ENCODE results near the gene APBA2. TPM values are rescaled to one million over a fixed set of nuclear protein-coding genes. Genes with fewer than 3 reads are reported as not detected.
"Not testable (repeated sequence)": the region's sequence is repeated elsewhere in the genome, so short reads cannot be mapped to it uniquely, and the experiment has no call there.

The APBA2 gene
- total RNA-seq, 1 donor from 2014 or later, result 35.8 TPM

DNA sequence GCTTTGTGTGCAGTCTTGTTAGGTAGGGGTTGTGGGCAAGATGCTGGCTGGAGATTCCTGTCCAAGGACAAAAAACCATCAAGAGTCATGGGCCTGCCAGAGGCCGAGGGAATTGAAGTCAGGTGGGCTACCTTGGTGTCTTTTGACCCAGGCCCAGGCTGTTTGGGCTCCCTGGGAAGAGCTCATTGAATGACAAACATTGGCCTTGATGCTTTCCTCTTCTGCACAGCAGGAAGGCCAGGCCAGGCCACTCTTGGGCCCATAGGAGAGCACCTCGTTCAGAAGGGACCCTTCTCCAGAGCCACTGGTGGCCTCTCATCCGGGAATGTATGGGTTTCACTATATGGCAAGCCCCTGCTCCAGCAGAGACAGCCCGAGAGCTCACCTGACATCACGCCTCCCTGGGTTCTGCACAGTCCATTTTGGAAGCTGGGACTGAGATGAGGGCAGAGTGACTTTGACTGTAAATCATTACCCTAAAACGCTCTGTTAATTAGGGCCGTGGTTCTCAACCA lies 214.8 kb downstream of the APBA2 start:
- H3K4me3 Mint-ChIP-seq, result no peak overlapping the region
- H3K27ac Mint-ChIP-seq, result no peak overlapping the region
- peaks cover 35% of the 10 kb centered on the region for H3K36me3 Mint-ChIP-seq
- H3K4me2 ChIP-seq, result no peak overlapping the region
- no peak overlapping the region for H3K9ac ChIP-seq
- DNase-seq (ENCODE audit: low spot score), result no peak
- H3K4me1 ChIP-seq, result peaks cover 16% of the 10 kb centered on the region
- peaks cover 30% of the 10 kb centered on the region for H3K4me1 Mint-ChIP-seq
- H3K9me3 ChIP-seq (ENCODE audit: low read depth), result no peaks in the 10 kb centered on the region
- H4K20me1 ChIP-seq (ENCODE audit: low read depth), result peaks cover 18% of the 10 kb centered on the region
- H3K79me2 ChIP-seq (ENCODE audit: low read depth), result no peaks in the 10 kb centered on the region
- TF ChIP-seq EZH2phosphoT487 (IDR thresholded peaks at IDR 0.05) (no peak), EZH2 (IDR thresholded peaks at IDR 0.05) (no peak)
- TF ChIP-seq, protein P1, sequence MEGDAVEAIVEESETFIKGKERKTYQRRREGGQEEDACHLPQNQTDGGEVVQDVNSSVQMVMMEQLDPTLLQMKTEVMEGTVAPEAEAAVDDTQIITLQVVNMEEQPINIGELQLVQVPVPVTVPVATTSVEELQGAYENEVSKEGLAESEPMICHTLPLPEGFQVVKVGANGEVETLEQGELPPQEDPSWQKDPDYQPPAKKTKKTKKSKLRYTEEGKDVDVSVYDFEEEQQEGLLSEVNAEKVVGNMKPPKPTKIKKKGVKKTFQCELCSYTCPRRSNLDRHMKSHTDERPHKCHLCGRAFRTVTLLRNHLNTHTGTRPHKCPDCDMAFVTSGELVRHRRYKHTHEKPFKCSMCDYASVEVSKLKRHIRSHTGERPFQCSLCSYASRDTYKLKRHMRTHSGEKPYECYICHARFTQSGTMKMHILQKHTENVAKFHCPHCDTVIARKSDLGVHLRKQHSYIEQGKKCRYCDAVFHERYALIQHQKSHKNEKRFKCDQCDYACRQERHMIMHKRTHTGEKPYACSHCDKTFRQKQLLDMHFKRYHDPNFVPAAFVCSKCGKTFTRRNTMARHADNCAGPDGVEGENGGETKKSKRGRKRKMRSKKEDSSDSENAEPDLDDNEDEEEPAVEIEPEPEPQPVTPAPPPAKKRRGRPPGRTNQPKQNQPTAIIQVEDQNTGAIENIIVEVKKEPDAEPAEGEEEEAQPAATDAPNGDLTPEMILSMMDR (IDR thresholded peaks at IDR 0.05), result no peak
- peaks cover 25% of the 10 kb centered on the region for H3F3A ChIP-seq (ENCODE audit: low read depth)
- peaks cover 8% of the 10 kb centered on the region for H3K27me3 Mint-ChIP-seq (ENCODE audit: insufficient read depth, low read depth)
- no peaks in the 10 kb centered on the region for H3K27me3 ChIP-seq
- H3K9me3 Mint-ChIP-seq, result no peaks in the 10 kb centered on the region
- no peaks in the 10 kb centered on the region for H3K36me3 ChIP-seq
- no peak overlapping the region for H3K4me3 ChIP-seq
- no peak overlapping the region for H3K27ac ChIP-seq
- H2AFZ ChIP-seq (replicated peaks), result no peak overlapping the region

DNA sequence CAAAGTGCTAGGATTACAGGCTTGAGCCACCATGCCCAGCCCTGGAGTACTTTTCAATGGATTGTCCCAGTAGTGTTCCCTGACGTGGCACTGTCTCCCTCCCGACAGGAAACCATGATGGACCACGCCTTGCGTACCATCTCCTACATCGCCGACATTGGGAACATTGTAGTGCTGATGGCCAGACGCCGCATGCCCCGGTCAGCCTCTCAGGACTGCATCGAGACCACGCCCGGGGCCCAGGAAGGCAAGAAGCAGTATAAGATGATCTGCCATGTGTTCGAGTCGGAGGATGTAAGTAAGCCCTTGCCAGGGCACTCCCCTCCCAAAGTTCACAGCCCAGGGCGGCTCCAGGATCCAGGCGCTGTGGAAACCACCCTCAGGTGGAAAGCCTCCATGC lies 215.7 kb downstream of the APBA2 start:
- DNase-seq (ENCODE audit: low spot score), result no peak
- no peak overlapping the region for H3K27ac ChIP-seq
- no peaks in the 10 kb centered on the region for H3K9me3 Mint-ChIP-seq
- H3K4me3 ChIP-seq, result no peak overlapping the region
- H3K9ac ChIP-seq, result no peak overlapping the region
- H3K36me3 Mint-ChIP-seq, result peaks cover 40% of the 10 kb centered on the region
- H2AFZ ChIP-seq (replicated peaks), result no peak overlapping the region
- H4K20me1 ChIP-seq (ENCODE audit: low read depth), result peaks cover 18% of the 10 kb centered on the region
- no peaks in the 10 kb centered on the region for H3K27me3 ChIP-seq
- H3K9me3 ChIP-seq (ENCODE audit: low read depth), result no peaks in the 10 kb centered on the region
- no peak overlapping the region for H3K27ac Mint-ChIP-seq
- no peak overlapping the region for H3K4me2 ChIP-seq
- peaks cover 6% of the 10 kb centered on the region for H3K27me3 Mint-ChIP-seq (ENCODE audit: insufficient read depth, low read depth)
- H3K36me3 ChIP-seq, result no peaks in the 10 kb centered on the region
- peaks cover 32% of the 10 kb centered on the region for H3K4me1 Mint-ChIP-seq
- TF ChIP-seq, protein P1 (IDR thresholded peaks at IDR 0.05), result no peak
- no peak for TF ChIP-seq EZH2 (IDR thresholded peaks at IDR 0.05)
- TF ChIP-seq EZH2phosphoT487 (IDR thresholded peaks at IDR 0.05), result no peak
- H3K4me1 ChIP-seq, result peaks cover 16% of the 10 kb centered on the region
- no peaks in the 10 kb centered on the region for H3K79me2 ChIP-seq (ENCODE audit: low read depth)
- H3F3A ChIP-seq (ENCODE audit: low read depth), result peaks cover 25% of the 10 kb centered on the region
- H3K4me3 Mint-ChIP-seq, result no peak overlapping the region

- H3K9me3 Mint-ChIP-seq, H3K4me3 Mint-ChIP-seq, H3K36me3 ChIP-seq: not testable (repeated sequence)
These were observed 216.5 kb downstream of the APBA2 start for GRCh38 chr15:29102173-29102794.

More at GRCh38 chr15:29102173-29102794, 216.5 kb downstream of the APBA2 start:
- H3K4me2 ChIP-seq; H3K27ac Mint-ChIP-seq; H3K27me3 Mint-ChIP-seq (ENCODE audit: insufficient read depth, low read depth); H3K27ac ChIP-seq; H3K9me3 ChIP-seq (ENCODE audit: low read depth); H3K79me2 ChIP-seq (ENCODE audit: low read depth); H3K4me3 ChIP-seq; H3K27me3 ChIP-seq; H3K9ac ChIP-seq; H2AFZ ChIP-seq (replicated peaks): not testable (repeated sequence)
- Histone ChIP-seq H3F3A (ENCODE audit: low read depth) (peaks cover 25% of the 10 kb centered on the region), H3K4me1 (peaks cover 16% of the 10 kb centered on the region), H4K20me1 (ENCODE audit: low read depth) (peaks cover 18% of the 10 kb centered on the region)
- TF ChIP-seq, protein P1 (IDR thresholded peaks at IDR 0.05), result peak; percentile 86
- DNase-seq (ENCODE audit: low spot score), result peak; percentile 81
- Mint-ChIP-seq H3K36me3 (peaks cover 40% of the 10 kb centered on the region), H3K4me1 (peaks cover 32% of the 10 kb centered on the region)
